ENCODE data around the gene PTH1R. TPM values are rescaled to one million over a fixed set of nuclear protein-coding genes. Genes with fewer than 3 reads are reported as not detected.

PTH1R gene
- total RNA-seq, 1 experiment from 2014 or later: not detected

- ChIA-PET POLR2A (no interaction called here), CTCF (no interaction called here)
- DNase-seq (ENCODE audit: low read depth, low spot score) (no peak), ATAC-seq (no peak)
- Histone ChIP-seq H3K9me3 (ENCODE audit: control insufficient read depth, insufficient read depth, low read depth, low read length) (no peaks in the 10 kb centered on the region), H3K27me3 (ENCODE audit: control insufficient read depth, insufficient read depth, low read length) (no peaks in the 10 kb centered on the region), H3K4me1 (ENCODE audit: control insufficient read depth, insufficient read depth, low read length) (peaks cover 3% of the 10 kb centered on the region; the same call in 1 of the 2 replicates), H3K27ac (ENCODE audit: low read length) (no peak overlapping the region), H3K4me3 (ENCODE audit: low read depth in 2 of 2, low read length in 2 of 2) (no peak overlapping the region), H3K36me3 (ENCODE audit: control insufficient read depth, insufficient read depth, low read length) (no peaks in the 10 kb centered on the region)
- BruUV-seq (replicated peaks): no TSS peak
- in situ Hi-C loops (cut with HindIII; ENCODE audit: low pct_unique_long_range_greater_than_20kb, low sequenced_read_pairs): no loop called here
- intact Hi-C loops (cut with micrococcal nuclease; ENCODE audit: unreplicated experiment): no loop called here
- TF ChIP-seq SIN3A (IDR thresholded peaks at IDR 0.05; ENCODE audit: borderline replicate concordance, insufficient read depth, low read depth, low read length): no peak
- TF ChIP-seq POLR2AphosphoS5 (IDR thresholded peaks at IDR 0.05; ENCODE audit: low read depth, low read length): no peak
- no peak for TF ChIP-seq TCF7L2 (IDR thresholded peaks at IDR 0.05; ENCODE audit: low read depth, low read length)
- no peak for TF ChIP-seq CTCF (IDR thresholded peaks at IDR 0.05)
- TF ChIP-seq REST (IDR thresholded peaks at IDR 0.05; ENCODE audit: insufficient read depth in 1 of 2, low read depth in 2 of 2, low read length in 1 of 2): no peak
These were observed 10.5 kb downstream of the PTH1R start for GRCh38 chr3:46887980-46888494.

- CTCF ChIA-PET: no interaction called here
- intact Hi-C loops (cut with micrococcal nuclease; ENCODE audit: unreplicated experiment): no loop called here
- in situ Hi-C loops (cut with HindIII; ENCODE audit: low pct_unique_long_range_greater_than_20kb, low sequenced_read_pairs): no loop called here
These were observed 11.2 kb downstream of the PTH1R start for GRCh38 chr3:46888705-46889104.

More at GRCh38 chr3:46888705-46889104, 11.2 kb downstream of the PTH1R start:
- no TSS peak for BruUV-seq (replicated peaks)
- DNase-seq (ENCODE audit: low read depth, low spot score) (no peak), ATAC-seq (no peak)
- H3K4me1 ChIP-seq (ENCODE audit: control insufficient read depth, insufficient read depth, low read length): peaks cover 3% of the 10 kb centered on the region; the same call in 1 of the 2 replicates
- H3K36me3 ChIP-seq (ENCODE audit: control insufficient read depth, insufficient read depth, low read length): no peaks in the 10 kb centered on the region
- H3K27me3 ChIP-seq (ENCODE audit: control insufficient read depth, insufficient read depth, low read length): no peaks in the 10 kb centered on the region
- H3K27ac ChIP-seq (ENCODE audit: low read length): no peak overlapping the region
- POLR2A ChIA-PET: no interaction called here
- no peak for TF ChIP-seq TCF7L2 (IDR thresholded peaks at IDR 0.05; ENCODE audit: low read depth, low read length)
- TF ChIP-seq SIN3A (IDR thresholded peaks at IDR 0.05; ENCODE audit: borderline replicate concordance, insufficient read depth, low read depth, low read length): no peak
- TF ChIP-seq REST (IDR thresholded peaks at IDR 0.05; ENCODE audit: insufficient read depth in 1 of 2, low read depth in 2 of 2, low read length in 1 of 2): no peak
- TF ChIP-seq POLR2AphosphoS5 (IDR thresholded peaks at IDR 0.05; ENCODE audit: low read depth, low read length): no peak
- no peak for TF ChIP-seq CTCF (IDR thresholded peaks at IDR 0.05)
- no peak overlapping the region for H3K4me3 ChIP-seq (ENCODE audit: low read depth in 2 of 2, low read length in 2 of 2)
- no peaks in the 10 kb centered on the region for H3K9me3 ChIP-seq (ENCODE audit: control insufficient read depth, insufficient read depth, low read depth, low read length)

Data from Panc1 (cell line).